T-helper 17 cell (primary cell): ENCODE data around the gene DCTPP1. TPM values are rescaled to one million over a fixed set of nuclear protein-coding genes. Genes with fewer than 3 reads are reported as not detected.

Experiments
- ATAC-seq: fragments of 150-1000 bp; cut with Tn5 transposase; 2 replicates; pipeline ENCODE4 v1.10.0; 2021; ENCODE audit warnings: mild to moderate bottlenecking, moderate library complexity
- DNase-seq, 3 donors: peaks; one replicate each; pipeline versions ENCODE4 v3.0.0 to v3.0.0-alpha.2; 2020 to 2021
- H3K9me3 ChIP-seq: one replicate; pipeline ENCODE4 v1.7.0; 2013; ENCODE audit warnings: low read length, mild to moderate bottlenecking; ENCODE audit not compliant: control insufficient read depth, poor library complexity, severe bottlenecking
- H3K27ac Mint-ChIP-seq: one replicate; pipeline ENCODE4 v1.8.0; 2022; ENCODE audit warnings: mild to moderate bottlenecking, moderate library complexity, mixed read lengths
- H3K27me3 Mint-ChIP-seq: one replicate; pipeline ENCODE4 v1.8.0; 2022; ENCODE audit warnings: mixed read lengths
- H3K36me3 Mint-ChIP-seq: one replicate; pipeline ENCODE4 v1.8.0; 2022; ENCODE audit warnings: low read depth, mixed read lengths
- H3K4me1 Mint-ChIP-seq: one replicate; pipeline ENCODE4 v1.8.0; 2022; ENCODE audit warnings: mild to moderate bottlenecking, mixed read lengths
- H3K4me3 Mint-ChIP-seq: one replicate; pipeline ENCODE4 v1.8.0; 2022; ENCODE audit warnings: mild to moderate bottlenecking, moderate library complexity, mixed read lengths
- total RNA-seq, 4 donors: library from RNA in 2 of 4; stranded (reverse) in 2 of 4; gene quantifications; one replicate each; pipeline ENCODE4 v1.2.3 and lab custom pipeline; 2022 to 2026

Gene DCTPP1
- total RNA-seq, 2 donors from 2014 or later: 17.4 to 19.2 TPM

GRCh38 chr16:30444231-30445148 lies 14.7 kb upstream of the DCTPP1 start:
- peak overlapping the region; percentile 46 for H3K27ac Mint-ChIP-seq
- H3K27me3 Mint-ChIP-seq: no peaks in the 10 kb centered on the region
- no peaks in the 10 kb centered on the region for H3K36me3 Mint-ChIP-seq
- peak overlapping the region; percentile 91 for H3K4me3 Mint-ChIP-seq
- no peaks in the 10 kb centered on the region for H3K9me3 ChIP-seq
- DNase-seq (no peak), ATAC-seq (no peak)
- H3K4me1 Mint-ChIP-seq: peaks cover 22% of the 10 kb centered on the region

GRCh38 chr16:30443631-30444030 lies 13.8 kb upstream of the DCTPP1 start:
- Mint-ChIP-seq H3K4me3 (peak overlapping the region; percentile 91), H3K27me3 (no peaks in the 10 kb centered on the region), H3K4me1 (peaks cover 24% of the 10 kb centered on the region), H3K36me3 (no peaks in the 10 kb centered on the region), H3K27ac (peak overlapping the region; percentile 46)
- no peak for ATAC-seq
- no peak for DNase-seq
- H3K9me3 ChIP-seq: no peaks in the 10 kb centered on the region

- no peaks in the 10 kb centered on the region for H3K9me3 ChIP-seq
- H3K27ac Mint-ChIP-seq: no peak overlapping the region
- ATAC-seq (no peak), DNase-seq (no peak)
- H3K4me1 Mint-ChIP-seq: peaks cover 25% of the 10 kb centered on the region
- H3K27me3 Mint-ChIP-seq: no peaks in the 10 kb centered on the region
- no peak overlapping the region for H3K4me3 Mint-ChIP-seq
- no peaks in the 10 kb centered on the region for H3K36me3 Mint-ChIP-seq
Measured at GRCh38 chr16:30439720-30440348, 10.0 kb upstream of the DCTPP1 start.

- Mint-ChIP-seq H3K27me3 (no peaks in the 10 kb centered on the region), H3K4me1 (peaks cover 28% of the 10 kb centered on the region), H3K36me3 (no peaks in the 10 kb centered on the region), H3K4me3 (peak overlapping the region; percentile 36), H3K27ac (no peak overlapping the region)
- H3K9me3 ChIP-seq: no peaks in the 10 kb centered on the region
- ATAC-seq (no peak), DNase-seq (no peak)
Measured at GRCh38 chr16:30438835-30439234, 9.0 kb upstream of the DCTPP1 start.

GRCh38 chr16:30437511-30438046 lies 7.7 kb upstream of the DCTPP1 start:
- Mint-ChIP-seq H3K4me1 (peaks cover 22% of the 10 kb centered on the region), H3K27ac (no peak overlapping the region)
- no peak for ATAC-seq

GRCh38 chr16:30434852-30435251 lies 5.0 kb upstream of the DCTPP1 start:
- Mint-ChIP-seq H3K36me3 (no peaks in the 10 kb centered on the region), H3K4me3 (peak overlapping the region; percentile 16), H3K27ac (peak overlapping the region; percentile 90), H3K4me1 (peaks cover 20% of the 10 kb centered on the region), H3K27me3 (no peaks in the 10 kb centered on the region)
- H3K9me3 ChIP-seq: no peaks in the 10 kb centered on the region
- DNase-seq: no peak
- no peak for ATAC-seq

More at GRCh38 chr16:30437511-30438046, 7.7 kb upstream of the DCTPP1 start:
- Mint-ChIP-seq H3K27me3 (no peaks in the 10 kb centered on the region), H3K4me3 (no peak overlapping the region), H3K36me3 (no peaks in the 10 kb centered on the region)
- H3K9me3 ChIP-seq: no peaks in the 10 kb centered on the region
- no peak for DNase-seq

GRCh38 chr16:30430428-30430970 lies 669 bp upstream of the DCTPP1 start:
- H3K4me3 Mint-ChIP-seq: no peak overlapping the region
- H3K9me3 ChIP-seq: no peaks in the 10 kb centered on the region
- no peaks in the 10 kb centered on the region for H3K27me3 Mint-ChIP-seq
- ATAC-seq: peak; percentile 7
- peaks cover 5% of the 10 kb centered on the region for H3K36me3 Mint-ChIP-seq
- DNase-seq: no peak
- H3K27ac Mint-ChIP-seq: no peak overlapping the region
- peaks cover 20% of the 10 kb centered on the region for H3K4me1 Mint-ChIP-seq

- Mint-ChIP-seq H3K27ac (no peak overlapping the region), H3K36me3 (peaks cover 5% of the 10 kb centered on the region), H3K4me1 (peaks cover 14% of the 10 kb centered on the region), H3K4me3 (no peak overlapping the region), H3K27me3 (no peaks in the 10 kb centered on the region)
- DNase-seq (no peak), ATAC-seq (no peak)
- no peaks in the 10 kb centered on the region for H3K9me3 ChIP-seq
Measured at GRCh38 chr16:30429418-30429677, 482 bp downstream of the DCTPP1 start.

GRCh38 chr16:30428055-30428454 lies 1.8 kb downstream of the DCTPP1 start:
- peaks cover 5% of the 10 kb centered on the region for H3K36me3 Mint-ChIP-seq
- no peak overlapping the region for H3K27ac Mint-ChIP-seq
- DNase-seq (no peak), ATAC-seq (no peak)
- H3K27me3 Mint-ChIP-seq: no peaks in the 10 kb centered on the region
- H3K9me3 ChIP-seq: no peaks in the 10 kb centered on the region
- peak overlapping the region; percentile 36 for H3K4me3 Mint-ChIP-seq
- peaks cover 7% of the 10 kb centered on the region for H3K4me1 Mint-ChIP-seq

GRCh38 chr16:30421010-30421409 lies 8.8 kb downstream of the DCTPP1 start:
- Mint-ChIP-seq H3K27ac (peak overlapping the region; percentile 59), H3K27me3 (no peaks in the 10 kb centered on the region)

GRCh38 chr16:30418350-30419181 lies 11.3 kb downstream of the DCTPP1 start:
- H3K9me3 ChIP-seq: no peaks in the 10 kb centered on the region
- ATAC-seq (no peak), DNase-seq (no peak)
- H3K4me3 Mint-ChIP-seq: peak overlapping the region; percentile 39
- H3K27me3 Mint-ChIP-seq: no peaks in the 10 kb centered on the region
- peaks cover 5% of the 10 kb centered on the region for H3K36me3 Mint-ChIP-seq
- peaks cover 24% of the 10 kb centered on the region for H3K4me1 Mint-ChIP-seq
- H3K27ac Mint-ChIP-seq: no peak overlapping the region

More at GRCh38 chr16:30421010-30421409, 8.8 kb downstream of the DCTPP1 start:
- DNase-seq: no peak
- no peaks in the 10 kb centered on the region for H3K9me3 ChIP-seq
- H3K4me3 Mint-ChIP-seq: no peak overlapping the region
- peaks cover 8% of the 10 kb centered on the region for H3K36me3 Mint-ChIP-seq
- ATAC-seq: no peak
- H3K4me1 Mint-ChIP-seq: peaks cover 25% of the 10 kb centered on the region

GRCh38 chr16:30417529-30418349 lies 12.1 kb downstream of the DCTPP1 start:
- Mint-ChIP-seq H3K27ac (peak overlapping the region; percentile 75), H3K27me3 (no peaks in the 10 kb centered on the region), H3K36me3 (peaks cover 5% of the 10 kb centered on the region), H3K4me1 (peaks cover 24% of the 10 kb centered on the region), H3K4me3 (peak overlapping the region; percentile 39)
- H3K9me3 ChIP-seq: no peaks in the 10 kb centered on the region
- peak; percentile 78 to 82 (median 82) for DNase-seq
- ATAC-seq: peak; percentile 91
